Activated CD8-positive, alpha-beta memory T cell treated with anti-CD3 and anti-CD28 coated beads, Interleukin-2, amount 50 U/mL, for 1 hour (primary cell): Measurements from ENCODE around the gene KIF19.
"Not testable (repeated sequence)": the region's sequence is repeated elsewhere in the genome, so short reads cannot be mapped to it uniquely, and the experiment has no call there.

Experiments
- DNase-seq: peaks from one replicate; pipeline ENCODE4 v3.0.0-alpha.2; 2020; ENCODE audit errors: extremely low read depth

Gene KIF19

GRCh38 chr17:74389937-74390679 lies 64.1 kb downstream of the KIF19 start:
- DNase-seq, result no peak

GRCh38 chr17:74390680-74391653 lies 64.9 kb downstream of the KIF19 start:
- DNase-seq, result no peak

DNA sequence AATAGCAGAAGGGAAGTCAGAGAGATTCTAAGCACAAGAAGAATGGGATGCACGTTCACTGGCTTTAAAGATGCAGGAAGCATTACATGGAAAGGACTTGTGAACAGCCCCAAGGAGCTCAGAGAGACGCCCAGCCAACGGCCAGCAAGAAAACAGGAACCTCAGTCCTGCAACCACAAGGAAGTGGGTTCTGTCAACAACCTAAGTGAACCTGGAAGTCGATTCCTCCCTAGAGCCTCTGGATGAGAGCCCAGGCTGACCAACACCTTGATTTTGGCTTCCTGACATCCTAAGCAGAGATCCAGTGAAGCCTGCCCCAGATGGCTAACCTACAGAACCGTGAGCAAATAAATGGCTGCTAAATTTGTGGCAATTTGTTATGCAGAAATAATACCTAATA lies 65.7 kb downstream of the KIF19 start:
- DNase-seq, result no peak

- no peak for DNase-seq
These were observed 66.8 kb downstream of the KIF19 start for GRCh38 chr17:74392848-74393247.

DNA sequence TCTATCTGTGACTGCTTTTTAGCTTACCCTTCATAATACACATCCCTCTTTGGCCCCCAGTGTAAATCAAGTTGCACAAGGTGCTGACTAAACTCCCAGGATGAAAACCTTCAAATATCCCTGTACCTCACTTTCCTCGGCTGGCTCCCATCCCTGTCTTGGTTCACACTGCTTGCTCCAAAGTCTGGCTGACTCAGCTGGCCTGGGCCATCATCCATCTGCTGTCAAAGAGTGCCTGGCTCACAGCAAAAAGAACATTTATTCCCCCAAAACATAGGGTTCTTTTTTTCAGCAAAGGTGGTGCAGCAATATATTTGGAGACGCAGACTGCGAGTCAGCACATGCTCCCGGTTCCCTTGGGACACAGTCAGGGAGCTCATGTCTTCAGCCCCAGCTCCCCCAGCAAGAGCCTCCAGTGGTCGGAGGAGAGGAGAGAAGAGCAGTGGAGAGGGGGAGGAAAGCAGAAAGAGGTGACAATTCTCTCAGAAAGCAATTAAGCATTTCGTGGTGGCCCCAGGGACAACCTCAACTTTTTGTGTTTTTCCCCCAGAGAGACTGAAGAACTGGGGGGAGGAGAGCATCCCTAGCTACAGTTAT lies 67.4 kb downstream of the KIF19 start:
- no peak for DNase-seq

DNA sequence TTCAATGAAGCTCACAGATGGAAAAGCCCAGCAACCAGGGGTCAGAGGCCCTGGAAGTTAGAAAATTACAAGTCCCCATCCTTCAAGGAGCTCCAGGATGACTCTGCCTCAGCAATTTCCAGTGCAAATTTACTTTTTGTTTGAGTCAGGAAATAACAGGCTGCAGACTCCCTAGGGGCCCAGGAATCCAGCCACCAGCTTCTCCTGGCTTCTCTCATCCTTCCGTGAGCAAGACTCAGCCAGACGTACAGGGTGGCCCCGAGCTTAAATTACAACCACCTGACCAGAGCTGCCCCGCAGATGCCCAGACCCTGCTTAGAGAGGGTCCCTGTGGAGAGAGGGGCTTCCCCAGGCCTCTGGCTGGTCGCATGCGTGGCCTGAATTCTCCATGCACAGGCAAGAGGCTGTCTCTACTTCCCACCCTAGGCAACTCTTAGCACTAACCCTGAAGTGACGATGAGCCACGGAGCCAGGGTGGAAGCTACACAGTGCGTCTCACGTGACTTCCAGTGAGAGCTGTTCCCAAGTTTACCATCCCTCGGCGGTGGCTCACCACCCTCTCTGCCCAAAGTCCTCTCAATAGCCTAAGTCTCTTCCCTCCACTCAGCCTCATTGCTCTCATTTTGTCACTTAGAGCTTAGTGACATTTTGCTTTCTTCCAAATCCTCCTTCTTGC lies 68.4 kb downstream of the KIF19 start:
- no peak for DNase-seq

DNA sequence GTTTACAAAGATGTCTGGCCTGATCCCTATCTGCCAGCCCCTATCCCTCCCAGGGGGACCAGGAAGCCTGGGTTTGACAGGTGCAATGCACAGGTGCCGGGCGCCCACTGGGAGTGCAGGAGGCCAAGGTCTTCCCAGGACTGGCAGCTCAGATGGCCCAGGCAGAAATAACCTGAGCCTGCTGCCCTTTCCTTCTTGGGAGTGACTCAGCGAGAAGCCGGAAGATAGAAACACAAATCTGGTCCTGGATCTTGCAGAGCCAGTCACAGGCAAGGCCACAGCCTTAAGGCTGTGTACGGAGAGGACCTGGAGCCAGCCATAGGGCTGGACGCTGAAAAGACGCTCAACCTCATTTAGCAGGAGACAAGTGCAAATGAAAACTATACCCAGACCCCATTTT lies 69.0 kb downstream of the KIF19 start:
- no peak for DNase-seq

DNA sequence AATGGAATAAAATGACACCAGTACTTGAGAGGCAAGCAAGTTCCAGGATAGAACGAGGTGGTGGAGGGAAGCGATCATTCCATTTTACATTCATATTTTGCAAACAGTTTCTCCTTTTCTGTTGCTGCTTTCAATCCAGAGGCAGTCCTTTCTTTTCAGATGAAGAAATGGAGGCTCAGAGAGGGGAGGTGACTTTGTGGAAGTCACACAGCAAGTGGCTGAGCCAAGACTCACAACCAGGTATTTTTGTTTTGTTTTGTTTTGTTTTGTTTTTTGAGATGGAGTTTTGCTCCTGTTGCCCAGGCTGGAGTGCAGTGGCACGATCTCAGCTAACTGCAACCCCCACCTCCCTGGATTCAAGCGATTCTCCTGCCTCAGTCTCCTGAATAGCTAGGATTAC lies 70.5 kb downstream of the KIF19 start:
- no peak for DNase-seq

GRCh38 chr17:74402048-74402447 lies 76.0 kb downstream of the KIF19 start:
- no peak for DNase-seq

- no peak for DNase-seq
These were observed 77.6 kb downstream of the KIF19 start for GRCh38 chr17:74403512-74404137.

DNA sequence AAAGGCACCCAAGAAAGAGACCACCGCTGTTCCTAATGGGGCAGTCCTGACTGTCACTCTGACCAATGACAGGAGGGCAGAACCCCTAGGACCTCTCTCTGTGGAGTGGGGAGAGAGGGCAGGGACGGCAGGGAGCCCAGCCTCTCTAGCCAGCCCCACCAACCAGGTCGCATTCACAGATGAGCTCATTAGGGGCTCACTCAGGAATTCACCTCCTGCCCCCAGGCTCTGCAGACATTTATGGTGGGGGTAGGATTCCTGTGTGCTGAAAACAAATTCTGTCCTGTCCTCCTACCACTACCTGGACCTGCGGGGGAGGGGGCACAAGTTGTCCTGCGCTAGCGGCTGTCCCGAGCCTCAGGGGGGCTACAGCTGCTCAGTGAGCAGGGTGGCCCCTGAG lies 78.2 kb downstream of the KIF19 start:
- DNase-seq, result no peak

DNA sequence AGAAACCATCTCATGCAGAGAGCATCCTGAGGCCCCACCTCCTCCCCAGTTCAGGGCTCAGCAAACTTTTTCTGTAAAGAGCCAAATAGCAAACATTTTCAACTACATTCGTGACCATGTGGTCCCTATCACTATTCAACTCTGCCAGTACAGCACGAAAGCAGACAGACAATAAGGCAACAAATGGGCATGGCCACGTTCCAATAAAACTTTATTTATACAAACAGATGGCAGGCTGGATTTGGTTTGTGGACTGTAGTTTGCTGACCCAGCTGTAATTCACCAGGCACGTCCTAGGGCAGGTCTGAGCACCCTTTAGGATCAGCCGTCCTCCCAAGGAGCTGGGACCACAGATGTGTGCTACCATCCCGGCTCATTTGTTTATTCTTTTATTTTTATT lies 78.8 kb downstream of the KIF19 start:
- no peak for DNase-seq

- not testable (repeated sequence) for DNase-seq
These were observed 79.3 kb downstream of the KIF19 start for GRCh38 chr17:74405311-74405710.
